ENCODE measurements around the gene FOXP1. TPM values are rescaled to one million over a fixed set of nuclear protein-coding genes. Genes with fewer than 3 reads are reported as not detected.

The FOXP1 gene
- total RNA-seq, 2 donors from 2014 or later: 42.1 to 50.0 TPM

- intact Hi-C loops (cut with DNase I): no loop called here
- ATAC-seq (no peak), DNase-seq (no peak)
Observed at GRCh38 chr3:71591101-71591500, 7.6 kb upstream of the FOXP1 start.

- ATAC-seq (no peak), DNase-seq (no peak)
- intact Hi-C loops (cut with DNase I): loop anchor here in 1 of 2 donors (5.0 to 10.0 kb wide), 7 partner anchors 194 to 1054 kb away; no protein-coding TSS in a partner anchor
Observed at GRCh38 chr3:71589132-71589531, 5.6 kb upstream of the FOXP1 start.

GRCh38 chr3:71587958-71588357 lies 4.4 kb upstream of the FOXP1 start:
- no peak for ATAC-seq
- intact Hi-C loops (cut with DNase I): loop anchor here in 1 of 2 donors (5.0 to 10.0 kb wide), 7 partner anchors 193 to 1053 kb away; no protein-coding TSS in a partner anchor

GRCh38 chr3:71586810-71587242 lies 3.3 kb upstream of the FOXP1 start:
- ATAC-seq (no peak), DNase-seq (no peak)
- intact Hi-C loops (cut with DNase I): loop anchor here in 1 of 2 donors (5.0 to 10.0 kb wide), 7 partner anchors 192 to 1052 kb away; no protein-coding TSS in a partner anchor

More at GRCh38 chr3:71587958-71588357, 4.4 kb upstream of the FOXP1 start:
- no peak for DNase-seq

- no peak for ATAC-seq
- no peak for DNase-seq
- intact Hi-C loops (cut with DNase I): loop anchor here in 1 of 2 donors (5.0 to 10.0 kb wide), 7 partner anchors 191 to 1051 kb away; no protein-coding TSS in a partner anchor
Observed at GRCh38 chr3:71585887-71586809, 2.6 kb upstream of the FOXP1 start.

GRCh38 chr3:71585131-71585530 lies 1.6 kb upstream of the FOXP1 start:
- DNase-seq (no peak), ATAC-seq (no peak)
- intact Hi-C loops (cut with DNase I): loop anchor here in 1 of 2 donors (5.0 to 10.0 kb wide), 7 partner anchors 190 to 1050 kb away; no protein-coding TSS in a partner anchor

- intact Hi-C loops (cut with DNase I): loop anchor here in 1 of 2 donors (5.0 to 10.0 kb wide), 7 partner anchors 190 to 1050 kb away; no protein-coding TSS in a partner anchor
- peak; percentile 13 to 16 for ATAC-seq
- peak; percentile 40 for DNase-seq
Observed at GRCh38 chr3:71584394-71585011, 975 bp upstream of the FOXP1 start.

GRCh38 chr3:71582612-71583565 lies 639 bp downstream of the FOXP1 start:
- intact Hi-C loops (cut with DNase I): loop anchor here in 1 of 2 donors (10.0 kb wide), 5 partner anchors 188 to 1048 kb away; no protein-coding TSS in a partner anchor

GRCh38 chr3:71582036-71582611 lies 1.4 kb downstream of the FOXP1 start:
- ATAC-seq: peak; percentile 20 to 38
- intact Hi-C loops (cut with DNase I): loop anchor here in 1 of 2 donors (10.0 kb wide), 5 partner anchors 187 to 1047 kb away; no protein-coding TSS in a partner anchor
- DNase-seq: peak; percentile 65

More at GRCh38 chr3:71582612-71583565, 639 bp downstream of the FOXP1 start:
- DNase-seq (peak; percentile 85), ATAC-seq (peak; percentile 49 to 50)

GRCh38 chr3:71581457-71582035 lies 2.0 kb downstream of the FOXP1 start:
- intact Hi-C loops (cut with DNase I): loop anchor here in 1 of 2 donors (10.0 kb wide), 5 partner anchors 187 to 1047 kb away; no protein-coding TSS in a partner anchor
- ATAC-seq (peak in 1 of 2 donors; percentile 21), DNase-seq (peak; percentile 54)

GRCh38 chr3:71580636-71581456 lies 2.7 kb downstream of the FOXP1 start:
- DNase-seq (no peak), ATAC-seq (no peak)
- intact Hi-C loops (cut with DNase I): loop anchor here in 1 of 2 donors (10.0 kb wide), 5 partner anchors 186 to 1046 kb away; no protein-coding TSS in a partner anchor

GRCh38 chr3:71579935-71580406 lies 3.6 kb downstream of the FOXP1 start:
- no peak for ATAC-seq
- intact Hi-C loops (cut with DNase I): loop anchor here in 1 of 2 donors (10.0 kb wide), 5 partner anchors 185 to 1045 kb away; no protein-coding TSS in a partner anchor
- DNase-seq: no peak

GRCh38 chr3:71579326-71579934 lies 4.1 kb downstream of the FOXP1 start:
- ATAC-seq (no peak), DNase-seq (no peak)
- intact Hi-C loops (cut with DNase I): no loop called here

GRCh38 chr3:71578054-71578751 lies 5.3 kb downstream of the FOXP1 start:
- ATAC-seq: no peak
- intact Hi-C loops (cut with DNase I): no loop called here
- DNase-seq: no peak

GRCh38 chr3:71577011-71577410 lies 6.5 kb downstream of the FOXP1 start:
- ATAC-seq: no peak
- intact Hi-C loops (cut with DNase I): no loop called here

More at GRCh38 chr3:71577011-71577410, 6.5 kb downstream of the FOXP1 start:
- no peak for DNase-seq

Measured in left cardiac atrium (tissue), 4 donors.